Liver (tissue), 9 donors: ENCODE measurements around the gene ZNF438. TPM values are rescaled to one million over a fixed set of nuclear protein-coding genes. Genes with fewer than 3 reads are reported as not detected.

Experiments used
- DNase-seq: peaks from one replicate; pipeline ENCODE4 v3.0.0-alpha.2; 2017; ENCODE audit warnings: low spot score
- H3K27ac ChIP-seq, 2 donors: one replicate each; pipeline ENCODE4 v1.7.0; 2013; ENCODE audit warnings: inconsistent platforms in 2 of 2, low read length in 2 of 2, control low read depth in 1 of 2, low read depth in 1 of 2, mild to moderate bottlenecking in 1 of 2
- H3K27me3 ChIP-seq, 4 donors: one replicate each; pipeline versions ENCODE4 v1.6.1 to v1.7.0; 2013; ENCODE audit warnings: low read length in 3 of 4, inconsistent platforms in 1 of 4, mild to moderate bottlenecking in 1 of 4, moderate library complexity in 1 of 4; ENCODE audit not compliant: control insufficient read depth in 4 of 4, insufficient read depth in 4 of 4
- H3K36me3 ChIP-seq, 4 donors: one replicate each; pipeline versions ENCODE4 v1.6.1 to v1.7.0; 2013; ENCODE audit warnings: low read length in 3 of 4, mild to moderate bottlenecking in 3 of 4, low read depth in 1 of 4, moderate library complexity in 1 of 4; ENCODE audit not compliant: control insufficient read depth in 4 of 4, insufficient read depth in 3 of 4
- H3K4me1 ChIP-seq, 4 donors: one replicate each; pipeline versions ENCODE4 v1.6.1 to v1.7.0; 2013; ENCODE audit warnings: low read length in 3 of 4, mild to moderate bottlenecking in 3 of 4, moderate library complexity in 1 of 4; ENCODE audit not compliant: control insufficient read depth in 4 of 4, insufficient read depth in 4 of 4
- H3K4me3 ChIP-seq, 3 donors: one replicate each; pipeline versions ENCODE4 v1.6.1 to v1.7.0; 2013; ENCODE audit warnings: low read length in 3 of 3, control low read depth in 1 of 3, low read depth in 1 of 3, mild to moderate bottlenecking in 1 of 3
- H3K9ac ChIP-seq, 2 donors: one replicate each; pipeline ENCODE4 v1.7.0; 2013; ENCODE audit warnings: low read length in 2 of 2, mild to moderate bottlenecking in 2 of 2, moderate library complexity in 2 of 2, control low read depth in 1 of 2, low read depth in 1 of 2
- H3K9me3 ChIP-seq, 4 donors: one replicate each; pipeline versions ENCODE4 v1.6.1 to v1.7.0; 2013; ENCODE audit warnings: low read length in 3 of 4; ENCODE audit not compliant: control insufficient read depth in 4 of 4
- ATF3 ChIP-seq: IDR thresholded peaks from 2 replicates; pipeline ENCODE4 v1.6.1; 2016; ENCODE audit warnings: antibody characterized with exemption
- CTCF ChIP-seq: fragments of 150-350 bp; IDR thresholded peaks from 2 replicates; pipeline ENCODE4 v1.5.1; 2017; ENCODE audit warnings: improper control_type of control experiment, low read depth, low read length; ENCODE audit not compliant: missing input control
- EGR1 ChIP-seq, 2 donors: IDR thresholded peaks; 2 replicates each; pipeline ENCODE4 v1.6.1; 2016 to 2018; ENCODE audit warnings: antibody characterized with exemption in 2 of 2, low read depth in 2 of 2
- FOXA1 ChIP-seq: IDR thresholded peaks from 2 replicates; pipeline ENCODE4 v1.6.1; 2016; ENCODE audit warnings: antibody characterized with exemption
- FOXA2 ChIP-seq: IDR thresholded peaks from 2 replicates; pipeline ENCODE4 v1.6.1; 2016; ENCODE audit warnings: antibody characterized with exemption
- GABPA ChIP-seq, 2 donors: IDR thresholded peaks in 1 of 2; conservative IDR thresholded peaks in 1 of 2; 2 replicates each; pipeline ENCODE4 v1.6.1; 2016; ENCODE audit warnings: antibody characterized with exemption in 2 of 2, mild to moderate bottlenecking in 1 of 2, moderate library complexity in 1 of 2
- HNF4A ChIP-seq, 2 donors: conservative IDR thresholded peaks; 2 replicates each; pipeline ENCODE4 v1.6.1; 2016; ENCODE audit warnings: antibody characterized with exemption in 2 of 2, mild to moderate bottlenecking in 2 of 2
- HNF4G ChIP-seq: IDR thresholded peaks from 2 replicates; pipeline ENCODE4 v1.6.1; 2016; ENCODE audit warnings: antibody characterized with exemption
- JUND ChIP-seq, 2 donors: IDR thresholded peaks; 2 replicates each; pipeline ENCODE4 v1.6.1; 2016; ENCODE audit warnings: antibody characterized with exemption in 2 of 2
- MAX ChIP-seq: IDR thresholded peaks from 2 replicates; pipeline ENCODE4 v1.6.1; 2016; ENCODE audit warnings: antibody characterized with exemption
- NR2F2 ChIP-seq: IDR thresholded peaks from 2 replicates; pipeline ENCODE4 v1.6.1; 2016; ENCODE audit warnings: antibody characterized with exemption
- RAD21 ChIP-seq, 2 donors: IDR thresholded peaks; 2 replicates each; pipeline ENCODE4 v1.6.1; 2016; ENCODE audit warnings: antibody characterized with exemption in 2 of 2, mild to moderate bottlenecking in 2 of 2
- REST ChIP-seq: IDR thresholded peaks from 2 replicates; pipeline ENCODE4 v1.6.1; 2016; ENCODE audit warnings: antibody characterized with exemption, mild to moderate bottlenecking
- RXRA ChIP-seq, 2 donors: IDR thresholded peaks; 2 replicates each; pipeline ENCODE4 v1.6.1; 2017 to 2018; ENCODE audit warnings: antibody characterized with exemption in 2 of 2, mild to moderate bottlenecking in 1 of 2
- SP1 ChIP-seq: IDR thresholded peaks from 2 replicates; pipeline ENCODE4 v1.6.1; 2018; ENCODE audit warnings: antibody characterized with exemption, mild to moderate bottlenecking
- TAF1 ChIP-seq: conservative IDR thresholded peaks from 2 replicates; pipeline ENCODE4 v1.6.1; 2016; ENCODE audit warnings: antibody characterized with exemption, mild to moderate bottlenecking
- YY1 ChIP-seq: IDR thresholded peaks from 2 replicates; pipeline ENCODE4 v1.6.1; 2016; ENCODE audit warnings: antibody characterized with exemption, mild to moderate bottlenecking
- ZBTB33 ChIP-seq: IDR thresholded peaks from 2 replicates; pipeline ENCODE4 v1.6.1; 2016; ENCODE audit warnings: antibody characterized with exemption
- WGBS: extraction: QIAGEN DNeasy Blood & Tissue Kit; methylation state at CpG from one replicate; pipeline ENCODE4 v1.1.7; 2013; 5-methylcytosine and 5-hydroxymethylcytosine counted together
- polyA plus RNA-seq, 2 donors: library from polyadenylated mRNA; stranded (reverse) in 1 of 2; unstranded in 1 of 2; fragments of 200-250 nt in 1 of 2; fragments of >200 nt in 1 of 2; fragmentation: Nextera tagmentation in 1 of 2; extraction: Ambion mirVana in 1 of 2; gene quantifications; one replicate each; pipeline versions ENCODE4 v1.2.1 to v1.2.3, GENCODE V29; 2013 to 2015
- total RNA-seq, 2 donors: library from RNA; depleted of rRNA; stranded (reverse); fragments of >200 nt; gene quantifications; one replicate each; pipeline ENCODE4 v1.2.3, GENCODE V29; 2014
- donor health status: healthy.
- donor health status: healthy.
- donor health status: healthy.
- donor health status: healthy.
- donor health status: healthy.

Gene ZNF438
- total and polyA plus RNA-seq, 4 donors: 1.9 to 2.9 (median 2.2) TPM

- no peak for TF ChIP-seq REST
- TF ChIP-seq GABPA (IDR thresholded peaks at IDR 0.05 in 1 of 2, conservative IDR thresholded peaks at IDR 0.05 in 1 of 2): no peak
- no peak for TF ChIP-seq EGR1 (IDR thresholded peaks at IDR 0.05; ENCODE audit: low read depth in 2 of 2)
- no peak for TF ChIP-seq TAF1
These were observed 164.8 kb downstream of the ZNF438 start (continued) for GRCh38 chr10:30866896-30867295.

- TF ChIP-seq ZBTB33 (no peak), RAD21 (IDR thresholded peaks at IDR 0.05) (no peak), YY1 (no peak), HNF4G (no peak), HNF4A (conservative IDR thresholded peaks at IDR 0.05) (no peak), SP1 (no peak), REST (no peak), FOXA2 (no peak), RXRA (IDR thresholded peaks at IDR 0.05) (no peak), TAF1 (no peak), EGR1 (IDR thresholded peaks at IDR 0.05; ENCODE audit: low read depth in 2 of 2) (no peak), MAX (no peak), CTCF (no peak), JUND (IDR thresholded peaks at IDR 0.05) (no peak), GABPA (IDR thresholded peaks at IDR 0.05 in 1 of 2, conservative IDR thresholded peaks at IDR 0.05 in 1 of 2) (no peak), NR2F2 (no peak), ATF3 (no peak), FOXA1 (no peak)
- WGBS: 75% methylated on average over 7 of the region's 7 CpGs
- H3K36me3 ChIP-seq: no peaks in the 10 kb centered on the region
- H3K4me3 ChIP-seq: no peak overlapping the region
- no peaks in the 10 kb centered on the region for H3K9me3 ChIP-seq
- peaks cover 0 to 3% (median under 1%) of the 10 kb centered on the region in 4 donors for H3K4me1 ChIP-seq
- H3K27me3 ChIP-seq: no peaks in the 10 kb centered on the region
- no peak overlapping the region for H3K9ac ChIP-seq
- DNase-seq: no peak
- H3K27ac ChIP-seq: no peak overlapping the region
These were observed 166.3 kb downstream of the ZNF438 start for GRCh38 chr10:30865141-30865926.
